ENCODE results near the gene PRM3. TPM values are rescaled to one million over a fixed set of nuclear protein-coding genes. Genes with fewer than 3 reads are reported as not detected.

PRM3 gene
- polyA plus RNA-seq, 1 donor (not counting 4 experiments of a cell fraction or from before 2014, with no cell fraction given), result not detected

DNA sequence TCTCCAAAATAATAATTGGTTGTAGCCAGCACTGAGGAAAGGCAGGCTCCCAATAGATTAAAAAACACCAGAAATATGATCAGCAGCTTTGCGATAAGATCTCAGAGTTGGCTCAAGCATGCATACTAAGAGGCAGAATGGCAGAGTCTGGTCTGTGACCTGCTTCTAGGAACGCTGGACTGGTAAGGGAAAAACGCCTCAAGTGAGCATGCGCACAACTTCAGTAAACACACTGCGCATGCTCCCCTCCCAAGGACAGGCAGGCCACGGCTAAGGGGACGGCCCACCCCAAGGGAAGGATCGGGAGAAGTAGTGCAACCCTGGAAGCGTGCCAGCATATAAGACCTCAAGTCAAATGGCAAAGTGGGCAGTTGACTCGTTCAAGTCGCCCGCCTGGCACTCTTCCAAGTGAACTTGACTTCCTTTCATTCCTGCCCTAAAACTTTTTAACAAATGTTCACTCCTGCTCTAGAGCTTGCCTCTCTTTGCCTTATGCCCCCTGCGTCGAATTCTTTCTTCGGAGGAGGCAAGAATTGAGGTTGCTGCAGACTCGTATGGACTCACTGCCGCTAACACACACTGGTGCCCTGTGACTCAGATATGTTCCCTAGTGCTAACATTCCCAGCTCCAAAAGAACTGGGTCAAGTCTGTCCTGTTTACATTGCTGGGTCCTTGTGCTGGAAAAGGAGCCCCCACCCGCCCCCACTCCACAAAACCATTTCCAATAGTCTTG lies 30.1 kb upstream of the PRM3 start:
- Histone ChIP-seq H3K27me3 (ENCODE audit: control insufficient read depth, extremely low read depth, insufficient read depth, low read length) (no peaks in the 10 kb centered on the region), H3K36me3 (ENCODE audit: control insufficient read depth in 2 of 2, extremely low read depth in 1 of 2, insufficient read depth in 2 of 2, low read length in 2 of 2) (no peaks in the 10 kb centered on the region), H4K20me1 (ENCODE audit: control insufficient read depth, extremely low read depth, insufficient read depth, low read length) (no peaks in the 10 kb centered on the region), H2AFZ (ENCODE audit: control insufficient read depth, low read length) (peak overlapping the region; percentile 8), H3K9me3 (ENCODE audit: control insufficient read depth, low read depth, low read length) (no peaks in the 10 kb centered on the region), H3K4me1 (ENCODE audit: control insufficient read depth, extremely low read depth, insufficient read depth, low read length) (peaks cover 3% of the 10 kb centered on the region), H3K4me3 (ENCODE audit: control insufficient read depth in 2 of 3, extremely low read depth in 1 of 3, insufficient read depth in 2 of 3, low read depth in 1 of 3, low read length in 3 of 3) (peak overlapping the region in 1 of 3 experiments; percentile 31), H3K9me1 (ENCODE audit: control insufficient read depth, extremely low read depth, insufficient read depth, low read length) (no peaks in the 10 kb centered on the region), H3K27ac (ENCODE audit: control insufficient read depth, insufficient read depth, low read length) (no peak overlapping the region), H3K79me2 (ENCODE audit: control insufficient read depth, insufficient read depth, low read length) (no peaks in the 10 kb centered on the region), H3K9ac (ENCODE audit: control insufficient read depth, extremely low read depth, insufficient read depth, low read length) (no peak overlapping the region), H3K4me2 (ENCODE audit: control insufficient read depth, extremely low read depth, insufficient read depth, low read depth, low read length) (peak overlapping the region; percentile 55)
- FAIRE-seq (no peak), DNase-seq (ENCODE audit: low read depth, low spot score) (peak; percentile 19)
- TF ChIP-seq, protein P1, sequence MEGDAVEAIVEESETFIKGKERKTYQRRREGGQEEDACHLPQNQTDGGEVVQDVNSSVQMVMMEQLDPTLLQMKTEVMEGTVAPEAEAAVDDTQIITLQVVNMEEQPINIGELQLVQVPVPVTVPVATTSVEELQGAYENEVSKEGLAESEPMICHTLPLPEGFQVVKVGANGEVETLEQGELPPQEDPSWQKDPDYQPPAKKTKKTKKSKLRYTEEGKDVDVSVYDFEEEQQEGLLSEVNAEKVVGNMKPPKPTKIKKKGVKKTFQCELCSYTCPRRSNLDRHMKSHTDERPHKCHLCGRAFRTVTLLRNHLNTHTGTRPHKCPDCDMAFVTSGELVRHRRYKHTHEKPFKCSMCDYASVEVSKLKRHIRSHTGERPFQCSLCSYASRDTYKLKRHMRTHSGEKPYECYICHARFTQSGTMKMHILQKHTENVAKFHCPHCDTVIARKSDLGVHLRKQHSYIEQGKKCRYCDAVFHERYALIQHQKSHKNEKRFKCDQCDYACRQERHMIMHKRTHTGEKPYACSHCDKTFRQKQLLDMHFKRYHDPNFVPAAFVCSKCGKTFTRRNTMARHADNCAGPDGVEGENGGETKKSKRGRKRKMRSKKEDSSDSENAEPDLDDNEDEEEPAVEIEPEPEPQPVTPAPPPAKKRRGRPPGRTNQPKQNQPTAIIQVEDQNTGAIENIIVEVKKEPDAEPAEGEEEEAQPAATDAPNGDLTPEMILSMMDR (optimal IDR thresholded peaks at IDR 0.05 in 1 of 3, IDR thresholded peaks at IDR 0.05 in 1 of 3, conservative IDR thresholded peaks at IDR 0.05 in 1 of 3; ENCODE audit: extremely low read depth in 1 of 3, insufficient read depth in 2 of 3, low read length in 3 of 3), result no peak
- no peak for TF ChIP-seq EZH2 (IDR thresholded peaks at IDR 0.05; ENCODE audit: low read length)
- dilution Hi-C loops (cut with MboI; ENCODE audit: extremely low pct_ligation_motif_present, low sequenced_read_pairs), result no loop called here

- TF ChIP-seq, protein P1 (optimal IDR thresholded peaks at IDR 0.05 in 1 of 3, IDR thresholded peaks at IDR 0.05 in 1 of 3, conservative IDR thresholded peaks at IDR 0.05 in 1 of 3; ENCODE audit: extremely low read depth in 1 of 3, insufficient read depth in 2 of 3, low read length in 3 of 3), result no peak
- no peak for TF ChIP-seq EZH2 (IDR thresholded peaks at IDR 0.05; ENCODE audit: low read length)
- Histone ChIP-seq H2AFZ (ENCODE audit: control insufficient read depth, low read length) (no peak overlapping the region), H3K9me1 (ENCODE audit: control insufficient read depth, extremely low read depth, insufficient read depth, low read length) (no peaks in the 10 kb centered on the region), H3K79me2 (ENCODE audit: control insufficient read depth, insufficient read depth, low read length) (no peaks in the 10 kb centered on the region), H3K4me1 (ENCODE audit: control insufficient read depth, extremely low read depth, insufficient read depth, low read length) (peaks cover 3% of the 10 kb centered on the region), H3K9me3 (ENCODE audit: control insufficient read depth, low read depth, low read length) (no peaks in the 10 kb centered on the region), H3K27me3 (ENCODE audit: control insufficient read depth, extremely low read depth, insufficient read depth, low read length) (no peaks in the 10 kb centered on the region), H3K4me3 (ENCODE audit: control insufficient read depth in 2 of 3, extremely low read depth in 1 of 3, insufficient read depth in 2 of 3, low read depth in 1 of 3, low read length in 3 of 3) (no peak overlapping the region), H3K9ac (ENCODE audit: control insufficient read depth, extremely low read depth, insufficient read depth, low read length) (no peak overlapping the region), H3K27ac (ENCODE audit: control insufficient read depth, insufficient read depth, low read length) (no peak overlapping the region), H3K4me2 (ENCODE audit: control insufficient read depth, extremely low read depth, insufficient read depth, low read depth, low read length) (peak overlapping the region; percentile 55), H3K36me3 (ENCODE audit: control insufficient read depth in 2 of 2, extremely low read depth in 1 of 2, insufficient read depth in 2 of 2, low read length in 2 of 2) (no peaks in the 10 kb centered on the region), H4K20me1 (ENCODE audit: control insufficient read depth, extremely low read depth, insufficient read depth, low read length) (no peaks in the 10 kb centered on the region)
- FAIRE-seq (no peak), DNase-seq (ENCODE audit: low read depth, low spot score) (no peak)
- dilution Hi-C loops (cut with MboI; ENCODE audit: extremely low pct_ligation_motif_present, low sequenced_read_pairs), result no loop called here
These were observed 29.5 kb upstream of the PRM3 start for GRCh38 chr16:11302977-11303376.

All from keratinocyte (primary cell).